ENCODE results near the gene RIMBP2. TPM values are rescaled to one million over a fixed set of nuclear protein-coding genes. Genes with fewer than 3 reads are reported as not detected.
"Not testable (repeated sequence)": the region's sequence is repeated elsewhere in the genome, so short reads cannot be mapped to it uniquely, and the experiment has no call there.

The RIMBP2 gene, protein sequence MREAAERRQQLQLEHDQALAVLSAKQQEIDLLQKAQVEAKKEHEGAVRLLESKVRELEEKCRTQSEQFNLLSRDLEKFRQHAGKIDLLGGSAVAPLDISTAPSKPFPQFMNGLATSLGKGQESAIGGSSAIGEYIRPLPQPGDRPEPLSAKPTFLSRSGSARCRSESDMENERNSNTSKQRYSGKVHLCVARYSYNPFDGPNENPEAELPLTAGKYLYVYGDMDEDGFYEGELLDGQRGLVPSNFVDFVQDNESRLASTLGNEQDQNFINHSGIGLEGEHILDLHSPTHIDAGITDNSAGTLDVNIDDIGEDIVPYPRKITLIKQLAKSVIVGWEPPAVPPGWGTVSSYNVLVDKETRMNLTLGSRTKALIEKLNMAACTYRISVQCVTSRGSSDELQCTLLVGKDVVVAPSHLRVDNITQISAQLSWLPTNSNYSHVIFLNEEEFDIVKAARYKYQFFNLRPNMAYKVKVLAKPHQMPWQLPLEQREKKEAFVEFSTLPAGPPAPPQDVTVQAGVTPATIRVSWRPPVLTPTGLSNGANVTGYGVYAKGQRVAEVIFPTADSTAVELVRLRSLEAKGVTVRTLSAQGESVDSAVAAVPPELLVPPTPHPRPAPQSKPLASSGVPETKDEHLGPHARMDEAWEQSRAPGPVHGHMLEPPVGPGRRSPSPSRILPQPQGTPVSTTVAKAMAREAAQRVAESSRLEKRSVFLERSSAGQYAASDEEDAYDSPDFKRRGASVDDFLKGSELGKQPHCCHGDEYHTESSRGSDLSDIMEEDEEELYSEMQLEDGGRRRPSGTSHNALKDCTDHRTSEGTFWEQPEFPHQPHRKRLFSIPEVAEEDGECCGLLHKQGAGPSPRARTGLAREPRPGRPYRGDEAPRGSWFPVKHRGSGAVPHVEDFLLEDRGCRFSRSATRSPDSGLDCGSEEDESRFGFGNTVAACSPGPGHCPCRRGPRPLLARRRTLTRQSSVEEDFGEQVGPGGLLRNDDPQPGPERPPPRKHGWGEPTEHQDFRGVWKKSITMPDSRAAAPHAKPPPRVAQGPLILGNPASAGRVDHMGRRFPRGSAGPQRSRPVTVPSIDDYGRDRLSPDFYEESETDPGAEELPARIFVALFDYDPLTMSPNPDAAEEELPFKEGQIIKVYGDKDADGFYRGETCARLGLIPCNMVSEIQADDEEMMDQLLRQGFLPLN (N-terminal part only)
- not detected for total RNA-seq

- H3K27ac Mint-ChIP-seq: no peak within 1 kb of the TSS
- ATAC-seq (no peak), DNase-seq (no peak)
- no peak within 1 kb of the TSS for H3K4me3 Mint-ChIP-seq
- H3K9me3 Mint-ChIP-seq (ENCODE audit: low read depth): no peaks in the 10 kb centered on the region
- no peaks in the 10 kb centered on the region for H3K36me3 Mint-ChIP-seq
- CTCF ChIA-PET: no interaction called here
- peaks cover 67% of the 10 kb centered on the region for H3K27me3 Mint-ChIP-seq
- H3K4me1 Mint-ChIP-seq: peaks cover 3% of the 10 kb centered on the region
These were observed at the start of gene RIMBP2 for GRCh38 chr12:130715998-130716968. Gene RIMBP2 (minus strand): TSS chr12:130716299. CDS start chr12:130479013, 237,286 bp downstream.

- CTCF ChIA-PET: interaction anchor here (1.0 kb wide), 1 partner anchor 17 kb away, joined by 4 read pairs; no protein-coding TSS in a partner anchor
- Mint-ChIP-seq H3K4me3 (no peak overlapping the region), H3K27me3 (peaks cover 12% of the 10 kb centered on the region), H3K36me3 (no peaks in the 10 kb centered on the region), H3K4me1 (peaks cover 6% of the 10 kb centered on the region), H3K9me3 (ENCODE audit: low read depth) (no peaks in the 10 kb centered on the region), H3K27ac (no peak overlapping the region)
- no peak for DNase-seq
- ATAC-seq: no peak
These were observed 49.1 kb upstream of the RIMBP2 start for GRCh38 chr12:130765186-130765659.

DNA sequence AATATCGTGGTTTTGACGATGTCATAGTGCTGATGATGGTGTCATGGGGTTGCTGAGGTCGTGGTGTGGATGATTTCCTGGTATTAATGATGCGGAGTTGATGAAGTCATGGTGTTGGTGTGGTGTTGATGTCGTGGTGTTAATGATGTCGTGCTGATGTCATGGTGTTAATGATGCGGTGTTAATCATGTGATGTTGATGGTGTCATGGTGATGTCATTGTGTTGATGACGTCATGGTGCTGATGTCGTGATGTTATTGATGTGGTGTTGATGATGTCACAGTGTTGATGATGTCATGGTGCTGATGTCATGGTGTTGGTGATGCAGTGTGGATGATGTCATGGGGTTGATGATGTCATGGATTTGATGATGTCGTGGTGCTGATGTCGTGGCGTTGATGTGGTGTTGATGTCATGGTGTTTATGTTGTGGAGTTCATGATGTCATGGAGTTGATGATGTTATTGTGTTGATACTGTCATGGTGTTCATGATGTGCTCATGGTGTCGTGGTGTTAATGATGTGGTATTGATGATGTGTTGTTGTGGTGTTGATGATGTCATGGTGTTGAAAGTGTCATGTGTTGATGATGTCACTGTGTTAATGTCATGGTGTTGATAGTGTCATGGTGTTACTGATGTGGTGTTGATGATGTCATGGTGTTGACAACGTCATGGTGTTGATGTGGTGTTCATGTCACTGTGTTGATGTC lies 48.5 kb upstream of the RIMBP2 start:
- Mint-ChIP-seq H3K27me3 (peaks cover 11% of the 10 kb centered on the region), H3K4me3 (no peak overlapping the region), H3K27ac (no peak overlapping the region), H3K36me3 (no peaks in the 10 kb centered on the region), H3K9me3 (ENCODE audit: low read depth) (no peaks in the 10 kb centered on the region), H3K4me1 (peaks cover 6% of the 10 kb centered on the region)
- DNase-seq: peak; percentile 80
- no peak for ATAC-seq
- CTCF ChIA-PET: no interaction called here

- CTCF ChIA-PET: interaction anchor here (2.9 kb wide), 1 partner anchor 53 kb away, joined by 16 read pairs; no protein-coding TSS in a partner anchor
- H3K27ac Mint-ChIP-seq: no peak overlapping the region
- peaks cover 6% of the 10 kb centered on the region for H3K4me1 Mint-ChIP-seq
- peaks cover 11% of the 10 kb centered on the region for H3K27me3 Mint-ChIP-seq
- DNase-seq (peak; percentile 59), ATAC-seq (no peak)
- no peak overlapping the region for H3K4me3 Mint-ChIP-seq
- no peaks in the 10 kb centered on the region for H3K36me3 Mint-ChIP-seq
- H3K9me3 Mint-ChIP-seq (ENCODE audit: low read depth): no peaks in the 10 kb centered on the region
These were observed 48.0 kb upstream of the RIMBP2 start for GRCh38 chr12:130764073-130764472.

DNA sequence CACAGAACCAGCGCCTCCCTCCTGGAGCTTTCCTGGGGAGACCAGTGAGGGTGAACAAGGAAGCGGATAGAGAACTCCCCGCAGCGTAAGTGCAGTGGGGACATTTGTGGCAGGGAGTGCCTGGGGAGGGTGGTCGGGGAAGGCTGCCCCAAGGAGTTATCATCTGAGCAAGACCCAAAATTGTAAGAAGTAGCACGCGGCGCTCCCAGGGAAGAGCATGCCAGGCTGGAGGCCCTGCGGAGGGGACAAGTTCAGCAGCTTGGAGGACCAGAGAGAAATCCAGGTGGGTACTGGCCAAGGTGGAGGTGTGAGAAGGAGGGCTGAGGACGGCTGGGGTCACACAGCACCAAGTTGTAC lies 46.2 kb upstream of the RIMBP2 start:
- Mint-ChIP-seq H3K9me3 (ENCODE audit: low read depth) (no peaks in the 10 kb centered on the region), H3K4me3 (no peak overlapping the region), H3K27me3 (peaks cover 3% of the 10 kb centered on the region), H3K27ac (peak overlapping the region; percentile 9), H3K36me3 (no peaks in the 10 kb centered on the region), H3K4me1 (no peaks in the 10 kb centered on the region)
- CTCF ChIA-PET: interaction anchor here (0.7 to 2.9 kb wide), 6 partner anchors 11 to 63 kb away, joined by 3 to 16 read pairs (median 4); no protein-coding TSS in a partner anchor
- no peak for ATAC-seq
- DNase-seq: no peak

DNA sequence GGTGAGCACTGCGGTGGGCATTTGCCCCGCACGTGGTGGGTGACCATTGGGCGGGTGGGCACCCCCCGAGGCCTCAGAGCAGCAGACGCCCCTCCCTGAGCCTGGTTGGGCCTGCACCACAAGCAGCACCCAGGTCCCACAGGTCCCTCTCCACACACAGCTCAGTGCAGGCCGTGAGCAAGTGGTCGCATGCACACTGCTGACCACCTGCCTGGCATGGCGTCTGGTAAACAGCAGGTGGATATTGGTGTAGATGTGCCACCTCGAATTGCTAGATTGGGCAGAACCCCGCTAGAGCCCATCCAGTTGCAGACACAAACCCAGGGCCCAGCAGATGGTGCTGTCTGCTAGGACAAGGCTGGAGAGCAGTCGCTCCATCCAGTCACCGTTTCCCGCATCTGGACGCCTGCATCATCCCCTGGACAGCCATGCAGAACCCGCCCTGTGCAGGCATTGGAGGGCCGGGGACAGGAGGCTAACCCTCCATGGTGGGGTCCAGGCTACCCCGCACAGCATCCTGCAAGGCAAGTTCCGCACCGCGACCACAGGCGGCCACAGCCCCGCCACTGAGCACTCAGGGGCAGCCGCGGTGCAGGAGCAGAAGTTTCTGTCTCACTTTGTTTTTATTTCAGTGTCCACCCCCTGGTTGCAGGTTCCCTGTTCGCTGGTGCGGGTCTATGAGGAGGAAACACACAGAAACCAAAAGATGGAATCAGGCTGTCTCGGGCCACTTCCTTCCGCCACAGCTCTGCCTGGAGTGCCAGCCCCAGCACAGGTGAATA lies 45.6 kb upstream of the RIMBP2 start:
- peak; percentile 75 for DNase-seq
- peaks cover 3% of the 10 kb centered on the region for H3K27me3 Mint-ChIP-seq

DNA sequence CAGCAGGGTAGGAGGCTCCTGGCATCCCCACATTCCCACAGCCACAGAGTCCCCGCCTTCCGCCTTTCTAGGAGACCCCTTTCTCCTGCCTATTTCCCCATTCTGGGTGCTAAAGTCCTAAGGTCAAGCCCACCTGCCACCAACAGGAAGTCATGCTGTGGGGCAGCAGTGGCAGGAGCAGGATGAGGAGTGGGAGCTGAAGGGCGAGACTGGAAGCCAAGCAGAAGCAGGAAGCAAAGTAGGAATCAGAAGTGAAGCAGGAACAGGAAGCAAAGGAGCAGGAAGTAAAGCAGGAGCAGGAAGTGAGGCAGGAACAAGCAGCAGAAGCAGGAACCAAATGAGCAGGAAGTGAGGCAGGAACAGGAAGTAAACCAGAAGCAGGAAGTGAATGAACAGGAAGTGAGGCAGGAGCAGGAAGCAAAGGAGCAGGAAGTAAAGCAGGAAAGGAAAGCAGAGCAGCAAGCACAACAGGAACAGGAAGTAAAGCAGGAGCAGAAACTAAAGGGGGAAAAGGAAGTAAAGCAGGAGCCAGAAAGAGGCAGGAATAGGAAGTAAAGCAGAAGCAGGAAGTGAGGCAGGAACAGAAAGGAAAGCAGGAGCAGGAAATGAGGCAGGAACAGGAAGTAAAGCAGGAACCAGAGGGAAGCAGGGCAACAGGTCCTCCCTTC lies 38.3 kb upstream of the RIMBP2 start:
- peaks cover 5% of the 10 kb centered on the region for H3K36me3 Mint-ChIP-seq
- no peak overlapping the region for H3K4me3 Mint-ChIP-seq
- ATAC-seq (no peak), DNase-seq (no peak)
- H3K27ac Mint-ChIP-seq: peak overlapping the region; percentile 86
- H3K27me3 Mint-ChIP-seq: peaks cover 2% of the 10 kb centered on the region
- CTCF ChIA-PET: no interaction called here
- peaks cover 5% of the 10 kb centered on the region for H3K4me1 Mint-ChIP-seq
- peaks cover 9% of the 10 kb centered on the region for H3K9me3 Mint-ChIP-seq (ENCODE audit: low read depth)

More for the DNA sequence above, 45.6 kb upstream of the RIMBP2 start:
- peak overlapping the region; percentile 9 for H3K27ac Mint-ChIP-seq
- CTCF ChIA-PET: interaction anchor here (0.6 to 2.9 kb wide), 6 partner anchors 10 to 332 kb away, joined by 3 to 16 read pairs (median 4); no protein-coding TSS in a partner anchor
- H3K9me3 Mint-ChIP-seq (ENCODE audit: low read depth): no peaks in the 10 kb centered on the region
- H3K4me3 Mint-ChIP-seq: peak overlapping the region; percentile 0
- H3K36me3 Mint-ChIP-seq: no peaks in the 10 kb centered on the region
- ATAC-seq: peak; percentile 64
- H3K4me1 Mint-ChIP-seq: no peaks in the 10 kb centered on the region

DNA sequence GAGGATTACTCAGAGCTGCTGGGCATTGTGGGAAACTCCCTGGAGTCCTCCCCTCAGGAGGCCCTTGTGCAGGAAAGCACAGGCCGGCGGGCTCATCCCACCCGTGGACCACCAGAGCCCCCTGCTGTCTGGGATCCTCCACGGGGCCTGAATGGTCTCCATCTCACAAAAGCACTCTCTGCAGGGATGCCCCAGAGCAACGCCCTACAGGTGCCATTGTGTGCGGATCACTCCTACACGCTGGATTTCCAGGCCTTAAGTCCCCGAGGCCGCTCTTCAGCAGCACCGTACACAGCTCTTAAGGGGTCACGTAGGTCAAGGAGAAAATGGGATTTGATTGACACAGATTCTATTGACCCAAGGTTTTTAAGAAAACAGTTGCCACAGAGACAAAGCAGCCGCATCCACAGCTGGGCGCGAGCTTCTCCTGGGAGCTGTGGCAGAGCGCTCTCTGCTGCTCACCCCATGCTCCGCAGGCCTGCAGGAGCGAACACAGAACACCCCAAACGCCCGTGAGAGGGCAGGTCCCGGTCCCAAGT lies 36.7 kb upstream of the RIMBP2 start:
- Mint-ChIP-seq H3K27ac (no peak overlapping the region), H3K4me3 (no peak overlapping the region), H3K9me3 (ENCODE audit: low read depth) (peaks cover 9% of the 10 kb centered on the region), H3K36me3 (peaks cover 5% of the 10 kb centered on the region), H3K27me3 (peaks cover 8% of the 10 kb centered on the region), H3K4me1 (peaks cover 10% of the 10 kb centered on the region)
- DNase-seq (no peak), ATAC-seq (no peak)
- CTCF ChIA-PET: no interaction called here

DNA sequence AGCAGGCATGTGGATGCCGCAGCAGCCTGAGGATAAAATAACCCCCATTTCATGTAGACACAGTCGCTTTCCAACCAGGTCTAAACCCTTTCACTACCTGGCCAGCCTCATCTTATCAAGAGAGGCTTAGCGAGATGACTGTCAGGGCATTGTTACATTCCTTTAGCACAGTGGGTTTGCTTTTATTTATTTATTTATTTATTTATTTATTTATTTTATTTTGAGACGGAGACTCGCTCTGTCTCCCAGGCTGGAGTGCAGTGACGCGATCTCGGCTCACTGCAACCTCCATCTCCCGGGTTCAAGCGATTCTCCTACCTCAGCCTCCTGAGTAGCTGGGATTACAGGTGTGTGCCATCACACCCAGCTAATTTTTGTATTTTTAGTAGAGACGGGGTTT lies 35.9 kb upstream of the RIMBP2 start:
- H3K4me3 Mint-ChIP-seq; ATAC-seq; H3K27ac Mint-ChIP-seq; H3K9me3 Mint-ChIP-seq (ENCODE audit: low read depth); H3K27me3 Mint-ChIP-seq; H3K36me3 Mint-ChIP-seq; DNase-seq: not testable (repeated sequence)
- peaks cover 10% of the 10 kb centered on the region for H3K4me1 Mint-ChIP-seq
- CTCF ChIA-PET: interaction anchor here (1.1 kb wide), 1 partner anchor 10 kb away, joined by 3 read pairs; no protein-coding TSS in a partner anchor

- CTCF ChIA-PET: interaction anchor here (0.7 to 2.1 kb wide), 7 partner anchors 8 to 69 kb away, joined by 3 to 5 read pairs (median 4); no protein-coding TSS in a partner anchor
These were observed 32.7 kb upstream of the RIMBP2 start for GRCh38 chr12:130748786-130749185.

More at GRCh38 chr12:130748786-130749185, 32.7 kb upstream of the RIMBP2 start:
- Mint-ChIP-seq H3K27ac (no peak overlapping the region), H3K27me3 (peaks cover 10% of the 10 kb centered on the region), H3K4me1 (peaks cover 5% of the 10 kb centered on the region), H3K4me3 (no peak overlapping the region), H3K9me3 (ENCODE audit: low read depth) (no peaks in the 10 kb centered on the region), H3K36me3 (no peaks in the 10 kb centered on the region)
- ATAC-seq: no peak
- DNase-seq: no peak
